ENCODE data around the gene BABAM2.

Gene BABAM2

DNA sequence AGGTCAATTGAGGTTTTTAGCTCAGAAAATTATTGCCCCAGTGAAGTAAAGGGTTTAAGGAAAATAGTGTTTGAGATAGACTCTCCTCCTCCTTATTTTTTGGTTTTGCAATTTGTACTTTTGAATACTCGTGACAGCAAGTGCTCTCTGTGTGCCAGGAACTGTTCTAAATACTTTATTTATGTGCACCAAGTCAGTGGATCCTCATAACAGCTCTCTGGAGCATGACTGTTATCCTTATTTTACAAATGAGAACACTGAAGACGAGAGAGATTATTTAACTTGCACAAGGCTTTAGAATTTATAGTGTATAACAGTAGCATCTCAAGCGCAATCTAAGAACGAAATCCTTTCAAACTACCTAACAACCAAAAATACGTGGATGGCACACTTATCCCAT, 24.7 kb downstream of the BABAM2 start (continued):
- no peak for TF ChIP-seq ZNF555 (tag by site-specific recombination; conservative IDR thresholded peaks at IDR 0.05)
- TF ChIP-seq, protein P1, sequence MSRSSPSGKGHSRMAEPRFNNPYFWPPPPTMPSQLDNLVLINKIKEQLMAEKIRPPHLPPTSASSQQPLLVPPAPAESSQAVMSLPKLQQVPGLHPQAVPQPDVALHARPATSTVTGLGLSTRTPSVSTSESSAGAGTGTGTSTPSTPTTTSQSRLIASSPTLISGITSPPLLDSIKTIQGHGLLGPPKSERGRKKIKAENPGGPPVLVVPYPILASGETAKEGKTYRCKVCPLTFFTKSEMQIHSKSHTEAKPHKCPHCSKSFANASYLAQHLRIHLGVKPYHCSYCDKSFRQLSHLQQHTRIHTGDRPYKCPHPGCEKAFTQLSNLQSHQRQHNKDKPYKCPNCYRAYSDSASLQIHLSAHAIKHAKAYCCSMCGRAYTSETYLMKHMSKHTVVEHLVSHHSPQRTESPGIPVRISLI (tag by site-specific recombination; IDR thresholded peaks at IDR 0.05) = no peak
- TF ChIP-seq ZBTB8A (tag by site-specific recombination; IDR thresholded peaks at IDR 0.05) = no peak

DNA sequence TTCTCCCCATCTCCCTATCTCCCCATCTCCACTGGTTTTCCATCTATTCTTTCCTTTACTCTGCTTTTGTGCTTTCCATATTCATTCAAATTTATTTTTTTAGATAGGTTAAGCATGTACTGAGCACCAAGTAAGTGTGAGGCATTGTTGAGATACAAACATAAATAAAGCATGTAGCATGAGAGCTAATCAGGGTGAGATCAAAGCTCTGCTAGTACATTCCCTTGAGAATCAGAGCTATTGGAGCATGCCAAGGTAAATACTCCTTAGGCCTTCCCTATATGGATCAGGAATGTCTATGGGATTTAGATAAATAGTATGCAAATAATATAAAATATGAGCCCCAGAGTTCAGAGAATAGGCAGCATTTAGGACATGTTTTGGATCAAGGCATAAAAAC, 25.3 kb downstream of the BABAM2 start:
- POLR2A ChIA-PET = no interaction called here
- Histone ChIP-seq H3K9me3 (ENCODE audit: control insufficient read depth, insufficient read depth, low read depth, low read length) (no peaks in the 10 kb centered on the region), H3K4me1 (ENCODE audit: control insufficient read depth, insufficient read depth, low read length) (peaks cover 14% of the 10 kb centered on the region; the same call in 1 of the 2 replicates), H3K36me3 (ENCODE audit: control insufficient read depth in 2 of 2, insufficient read depth in 1 of 2, low read length in 2 of 2) (no peaks in the 10 kb centered on the region; a peak in 1 of 3 replicates), H3K27ac (ENCODE audit: extremely low read depth, low read depth, low read length) (no peak overlapping the region), H3K4me3 (ENCODE audit: low read depth, low read length) (no peak overlapping the region)
- CTCF ChIA-PET = interaction anchor here (1.0 kb wide), 1 partner anchor 161 kb away, joined by 4 read pairs; no protein-coding TSS in a partner anchor
- peak; percentile 51; the same call in 1 of the 2 replicates for TF ChIP-seq WT1 (tag by site-specific recombination; IDR thresholded peaks at IDR 0.05)
- TF ChIP-seq TCF7L2 (IDR thresholded peaks at IDR 0.05; ENCODE audit: borderline replicate concordance, low read depth, low read length) = peak; percentile 66; the same call in 1 of the 2 replicates
- peak; percentile 57; the same call in 1 of the 2 replicates for TF ChIP-seq ZNF366 (tag by site-specific recombination; conservative IDR thresholded peaks at IDR 0.05)
- no peak for TF ChIP-seq ZNF157 (tag by site-specific recombination; IDR thresholded peaks at IDR 0.05)
- peak; percentile 59; the same call in 1 of the 2 replicates for TF ChIP-seq ZBTB17 (tag by site-specific recombination; IDR thresholded peaks at IDR 0.05)

DNA sequence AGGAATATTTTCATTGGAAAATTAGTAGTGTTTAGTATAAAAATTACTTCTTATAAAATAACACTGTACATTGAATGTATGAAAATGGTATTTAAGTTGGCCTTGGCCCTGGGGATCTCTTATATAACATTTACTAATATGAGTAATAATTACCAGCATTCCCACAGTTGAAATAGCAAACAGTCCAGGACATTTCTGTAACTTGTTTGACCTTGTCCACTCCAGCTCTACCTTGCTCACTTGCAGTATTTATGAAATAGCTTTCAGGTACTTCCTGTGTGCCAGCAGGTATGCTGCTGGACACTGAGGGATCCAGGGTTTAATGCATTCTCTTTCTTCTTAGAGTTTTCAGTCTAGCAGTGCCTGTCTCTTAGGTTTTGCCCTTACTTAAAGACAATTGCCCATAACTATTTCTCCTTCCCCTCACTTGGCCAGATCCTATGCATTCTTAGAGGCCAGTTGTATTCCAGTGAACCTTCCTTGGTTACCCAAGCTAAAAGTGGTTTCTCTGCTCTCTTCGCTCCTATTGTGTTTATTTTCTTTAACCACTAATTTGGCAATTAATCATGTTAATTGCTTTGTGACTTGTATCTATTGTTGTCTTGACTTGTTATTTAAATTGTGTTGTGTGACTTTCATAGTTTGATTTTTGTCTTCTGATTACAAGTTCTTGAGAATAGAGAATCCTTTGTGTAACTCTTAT, 25.9 kb downstream of the BABAM2 start:
- Histone ChIP-seq H3K9me3 (ENCODE audit: control insufficient read depth, insufficient read depth, low read depth, low read length) (no peaks in the 10 kb centered on the region), H3K36me3 (ENCODE audit: control insufficient read depth in 2 of 2, insufficient read depth in 1 of 2, low read length in 2 of 2) (no peaks in the 10 kb centered on the region; a peak in 1 of 3 replicates), H3K4me3 (ENCODE audit: low read depth, low read length) (no peak overlapping the region), H3K27ac (ENCODE audit: extremely low read depth, low read depth, low read length) (no peak overlapping the region), H3K4me1 (ENCODE audit: control insufficient read depth, insufficient read depth, low read length) (peaks cover 14% of the 10 kb centered on the region; the same call in 1 of the 2 replicates)
- TF ChIP-seq, protein P2, sequence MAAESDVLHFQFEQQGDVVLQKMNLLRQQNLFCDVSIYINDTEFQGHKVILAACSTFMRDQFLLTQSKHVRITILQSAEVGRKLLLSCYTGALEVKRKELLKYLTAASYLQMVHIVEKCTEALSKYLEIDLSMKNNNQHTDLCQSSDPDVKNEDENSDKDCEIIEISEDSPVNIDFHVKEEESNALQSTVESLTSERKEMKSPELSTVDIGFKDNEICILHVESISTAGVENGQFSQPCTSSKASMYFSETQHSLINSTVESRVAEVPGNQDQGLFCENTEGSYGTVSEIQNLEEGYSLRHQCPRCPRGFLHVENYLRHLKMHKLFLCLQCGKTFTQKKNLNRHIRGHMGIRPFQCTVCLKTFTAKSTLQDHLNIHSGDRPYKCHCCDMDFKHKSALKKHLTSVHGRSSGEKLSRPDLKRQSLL (tag by site-specific recombination; IDR thresholded peaks at IDR 0.05) = no peak
- TF ChIP-seq, protein P3, sequence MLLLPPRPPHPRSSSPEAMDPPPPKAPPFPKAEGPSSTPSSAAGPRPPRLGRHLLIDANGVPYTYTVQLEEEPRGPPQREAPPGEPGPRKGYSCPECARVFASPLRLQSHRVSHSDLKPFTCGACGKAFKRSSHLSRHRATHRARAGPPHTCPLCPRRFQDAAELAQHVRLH (tag by site-specific recombination; IDR thresholded peaks at IDR 0.05) = no peak
- TF ChIP-seq ZBTB48 (tag by site-specific recombination; IDR thresholded peaks at IDR 0.05) = no peak
- TF ChIP-seq, protein P4, sequence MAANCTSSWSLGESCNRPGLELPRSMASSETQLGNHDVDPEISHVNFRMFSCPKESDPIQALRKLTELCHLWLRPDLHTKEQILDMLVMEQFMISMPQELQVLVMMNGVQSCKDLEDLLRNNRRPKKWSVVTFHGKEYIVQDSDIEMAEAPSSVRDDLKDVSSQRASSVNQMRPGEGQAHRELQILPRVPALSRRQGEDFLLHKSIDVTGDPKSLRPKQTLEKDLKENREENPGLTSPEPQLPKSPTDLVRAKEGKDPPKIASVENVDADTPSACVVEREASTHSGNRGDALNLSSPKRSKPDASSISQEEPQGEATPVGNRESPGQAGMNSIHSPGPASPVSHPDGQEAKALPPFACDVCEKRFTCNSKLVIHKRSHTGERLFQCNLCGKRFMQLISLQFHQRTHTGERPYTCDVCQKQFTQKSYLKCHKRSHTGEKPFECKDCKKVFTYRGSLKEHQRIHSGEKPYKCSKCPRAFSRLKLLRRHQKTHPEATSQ (tag by site-specific recombination; IDR thresholded peaks at IDR 0.05) = no peak
- TF ChIP-seq ZNF202 (tag by site-specific recombination; IDR thresholded peaks at IDR 0.05; ENCODE audit: borderline replicate concordance) = no peak
- TF ChIP-seq KLF1 (tag by site-specific recombination; IDR thresholded peaks at IDR 0.05) = no peak
- TF ChIP-seq ZNF2 (tag by site-specific recombination; IDR thresholded peaks at IDR 0.05) = no peak
- TF ChIP-seq, protein P5, sequence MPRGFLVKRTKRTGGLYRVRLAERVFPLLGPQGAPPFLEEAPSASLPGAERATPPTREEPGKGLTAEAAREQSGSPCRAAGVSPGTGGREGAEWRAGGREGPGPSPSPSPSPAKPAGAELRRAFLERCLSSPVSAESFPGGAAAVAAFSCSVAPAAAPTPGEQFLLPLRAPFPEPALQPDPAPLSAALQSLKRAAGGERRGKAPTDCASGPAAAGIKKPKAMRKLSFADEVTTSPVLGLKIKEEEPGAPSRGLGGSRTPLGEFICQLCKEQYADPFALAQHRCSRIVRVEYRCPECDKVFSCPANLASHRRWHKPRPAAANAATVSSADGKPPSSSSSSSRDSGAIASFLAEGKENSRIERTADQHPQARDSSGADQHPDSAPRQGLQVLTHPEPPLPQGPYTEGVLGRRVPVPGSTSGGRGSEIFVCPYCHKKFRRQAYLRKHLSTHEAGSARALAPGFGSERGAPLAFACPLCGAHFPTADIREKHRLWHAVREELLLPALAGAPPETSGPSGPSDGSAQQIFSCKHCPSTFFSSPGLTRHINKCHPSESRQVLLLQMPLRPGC (tag by site-specific recombination; IDR thresholded peaks at IDR 0.05) = no peak
- TF ChIP-seq ZNF473 (tag by site-specific recombination; IDR thresholded peaks at IDR 0.05) = no peak
- TF ChIP-seq ZNF157 (tag by site-specific recombination; IDR thresholded peaks at IDR 0.05) = no peak
- TF ChIP-seq ZNF404 (tag by site-specific recombination; IDR thresholded peaks at IDR 0.05) = no peak
- no peak for TF ChIP-seq OSR2 (tag by site-specific recombination; IDR thresholded peaks at IDR 0.05)
- no peak for TF ChIP-seq HOXC10 (CRISPR knock-in tag; IDR thresholded peaks at IDR 0.05)
- TF ChIP-seq OVOL3 (tag by site-specific recombination; IDR thresholded peaks at IDR 0.05) = no peak
- ChIA-PET POLR2A (no interaction called here), CTCF (interaction anchor here (1.0 kb wide), 1 partner anchor 162 kb away, joined by 4 read pairs; no protein-coding TSS in a partner anchor)
